OCI-LY1 (cell line): Measurements from ENCODE around the gene NCKAP5L.

Experiments
- EZH2 ChIP-seq: fragments of 200-600 bp; sonication (generic), shearing (Covaris generic); IDR thresholded peaks from 2 replicates; pipeline ENCODE4 v1.8.0; 2017; ENCODE audit warnings: borderline replicate concordance, mixed run types, mild to moderate bottlenecking, antibody characterized with exemption, low read length, moderate library complexity, mixed read lengths
- TF ChIP-seq, protein P1 (sequence below): fragments of 200-600 bp; sonication (generic), shearing (Covaris generic); IDR thresholded peaks from 2 replicates; pipeline ENCODE4 v1.5.1; 2017; ENCODE audit warnings: mild to moderate bottlenecking, antibody characterized with exemption, low read length, moderate library complexity, mixed read lengths

DNA sequence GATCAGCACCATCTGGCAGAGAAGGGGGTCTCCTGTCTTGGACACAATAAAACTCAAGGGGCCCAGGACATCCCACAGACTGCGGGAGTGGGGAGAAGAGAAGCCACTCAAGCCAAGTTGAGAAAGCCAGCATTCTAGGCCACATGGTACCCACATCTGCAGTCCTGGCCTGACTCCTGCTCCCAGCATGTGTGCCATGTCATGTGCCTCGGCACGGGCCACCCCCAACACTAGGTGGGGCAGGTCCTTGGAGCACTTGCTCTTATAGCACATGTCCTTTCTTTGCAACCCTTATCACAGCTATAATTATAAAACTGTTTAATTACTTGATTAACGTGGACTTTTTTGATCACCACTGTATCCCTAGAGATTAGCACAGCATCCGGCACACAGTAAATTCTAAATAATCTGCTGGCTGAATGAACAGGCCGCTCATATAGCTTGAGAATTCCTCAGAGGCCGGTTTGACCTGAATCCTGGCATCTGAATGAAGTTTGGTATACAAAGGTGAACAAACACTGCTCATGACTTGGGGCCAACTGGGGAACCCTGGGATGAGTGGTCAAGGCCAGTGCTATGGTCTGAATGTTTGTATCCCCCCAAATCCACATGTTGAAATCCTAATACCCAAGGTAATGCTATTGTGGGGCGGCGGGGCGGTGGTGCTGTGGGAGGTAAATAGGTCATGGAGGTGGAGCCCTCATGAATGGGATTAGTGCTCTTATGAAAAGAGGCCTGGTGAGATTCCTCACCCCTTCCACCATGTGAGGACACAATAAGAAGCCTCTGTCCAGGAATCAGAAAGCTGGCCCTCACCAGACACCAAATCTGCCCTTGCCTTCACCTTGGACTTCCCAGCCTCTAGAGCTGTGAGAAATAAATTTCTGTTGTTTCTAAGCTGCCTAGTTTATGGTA, 6.6 kb downstream of the NCKAP5L start:
- TF ChIP-seq, protein P1, sequence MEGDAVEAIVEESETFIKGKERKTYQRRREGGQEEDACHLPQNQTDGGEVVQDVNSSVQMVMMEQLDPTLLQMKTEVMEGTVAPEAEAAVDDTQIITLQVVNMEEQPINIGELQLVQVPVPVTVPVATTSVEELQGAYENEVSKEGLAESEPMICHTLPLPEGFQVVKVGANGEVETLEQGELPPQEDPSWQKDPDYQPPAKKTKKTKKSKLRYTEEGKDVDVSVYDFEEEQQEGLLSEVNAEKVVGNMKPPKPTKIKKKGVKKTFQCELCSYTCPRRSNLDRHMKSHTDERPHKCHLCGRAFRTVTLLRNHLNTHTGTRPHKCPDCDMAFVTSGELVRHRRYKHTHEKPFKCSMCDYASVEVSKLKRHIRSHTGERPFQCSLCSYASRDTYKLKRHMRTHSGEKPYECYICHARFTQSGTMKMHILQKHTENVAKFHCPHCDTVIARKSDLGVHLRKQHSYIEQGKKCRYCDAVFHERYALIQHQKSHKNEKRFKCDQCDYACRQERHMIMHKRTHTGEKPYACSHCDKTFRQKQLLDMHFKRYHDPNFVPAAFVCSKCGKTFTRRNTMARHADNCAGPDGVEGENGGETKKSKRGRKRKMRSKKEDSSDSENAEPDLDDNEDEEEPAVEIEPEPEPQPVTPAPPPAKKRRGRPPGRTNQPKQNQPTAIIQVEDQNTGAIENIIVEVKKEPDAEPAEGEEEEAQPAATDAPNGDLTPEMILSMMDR: no peak
- TF ChIP-seq EZH2: no peak
